Endothelial cell of umbilical vein (primary cell): Measurements from ENCODE around the gene MRPS35. TPM values are rescaled to one million over a fixed set of nuclear protein-coding genes. Genes with fewer than 3 reads are reported as not detected.

Source experiments
- BruUV-seq: library from RNA; stranded (reverse); fragments of 400-500 nt; replicated peaks from 2 replicates; lab custom pipeline; 2021; lab: Mats Ljungman, UMichigan
- CTCF ChIA-PET: fragments of 300-600, 350-600 bp; sonication (Branson Sonifier 250); formaldehyde crosslinking; loops from one replicate; lab custom pipeline; 2021; ENCODE audit warnings: antibody characterized with exemption, inconsistent platforms; lab: Charles Lee
- POLR2A ChIA-PET: fragments of 300-600, 350-600 bp; sonication (Branson Sonifier 250); formaldehyde crosslinking; loops from one replicate; lab custom pipeline; 2021; ENCODE audit warnings: antibody characterized with exemption, inconsistent platforms; lab: Charles Lee
- DNase-seq: peaks from one replicate; pipeline ENCODE4 v3.0.0-alpha.2; 2011; ENCODE audit warnings: low read depth, low spot score
- FAIRE-seq: peaks from 2 replicates; lab custom pipeline; 2011; peaks lifted over from hg19 to GRCh38; lab: Jason Lieb, UNC
- H2AFZ ChIP-seq: 2 replicates; pipeline ENCODE4 v1.6.0; 2012; ENCODE audit warnings: low read depth, low read length, control low read depth, inconsistent platforms
- H3K27ac ChIP-seq: 2 replicates; pipeline ENCODE4 v1.5.1; 2011; ENCODE audit warnings: low read depth, mild to moderate bottlenecking, control low read depth, low read length, moderate library complexity; ENCODE audit not compliant: insufficient read depth
- H3K27me3 ChIP-seq, 2 experiments: 2 replicates each; pipeline versions ENCODE4 v1.6.0 to v1.6.1; 2011; ENCODE audit warnings: low read length in 2 of 2, mixed read lengths in 1 of 2; ENCODE audit not compliant: control insufficient read depth in 2 of 2, insufficient read depth in 2 of 2
- H3K36me3 ChIP-seq, 2 experiments: 2 replicates in 1 of 2; 3 replicates in 1 of 2; pipeline ENCODE4 v1.5.1; 2011; ENCODE audit warnings: low read length in 2 of 2, mild to moderate bottlenecking in 1 of 2, moderate library complexity in 1 of 2; ENCODE audit not compliant: control insufficient read depth in 2 of 2, insufficient read depth in 2 of 2; ENCODE audit errors: extremely low read depth in 1 of 2
- H3K4me1 ChIP-seq: 3 replicates; pipeline ENCODE4 v1.5.1; 2011; ENCODE audit warnings: mild to moderate bottlenecking, low read length; ENCODE audit not compliant: control insufficient read depth, insufficient read depth; ENCODE audit errors: extremely low read depth
- H3K4me2 ChIP-seq: 2 replicates; pipeline ENCODE4 v1.6.1; 2011; ENCODE audit warnings: low read length, control low read depth, mixed read lengths; ENCODE audit not compliant: insufficient read depth
- H3K4me3 ChIP-seq, 3 experiments: fragments of 200-600 bp in 1 of 3; sonication (generic), shearing (Covaris generic) in 1 of 3; replicated peaks in 1 of 3; 2 replicates each; pipeline ENCODE4 v1.5.1; 2011 to 2016; ENCODE audit warnings: control low read depth in 3 of 3, low read length in 3 of 3, mild to moderate bottlenecking in 2 of 3, inconsistent platforms in 1 of 3, low read depth in 1 of 3, moderate library complexity in 1 of 3; ENCODE audit not compliant: insufficient read depth in 1 of 3
- H3K79me2 ChIP-seq: 2 replicates; pipeline ENCODE4 v1.6.0; 2012; ENCODE audit warnings: low read length, inconsistent platforms; ENCODE audit not compliant: control insufficient read depth, insufficient read depth
- H3K9ac ChIP-seq: replicated peaks from 2 replicates; pipeline ENCODE3; 2011; ENCODE audit warnings: low read length, control low read depth; ENCODE audit not compliant: insufficient read depth; ENCODE audit errors: extremely low read depth
- H3K9me1 ChIP-seq: replicated peaks from 3 replicates; pipeline ENCODE4 v1.6.0; 2011; ENCODE audit warnings: mild to moderate bottlenecking, low read length; ENCODE audit not compliant: control insufficient read depth, insufficient read depth; ENCODE audit errors: extremely low read depth
- H3K9me3 ChIP-seq: replicated peaks from 2 replicates; pipeline ENCODE4 v1.5.1; 2012; ENCODE audit warnings: low read length, inconsistent platforms; ENCODE audit not compliant: control insufficient read depth, insufficient read depth
- H4K20me1 ChIP-seq: replicated peaks from 2 replicates; pipeline ENCODE3; 2011; ENCODE audit warnings: mild to moderate bottlenecking, low read length; ENCODE audit not compliant: control insufficient read depth, insufficient read depth; ENCODE audit errors: extremely low read depth
- CTCF ChIP-seq, 2 donors: IDR thresholded peaks; 1 replicate in 1 of 2; 2 replicates in 1 of 2; pipeline ENCODE4 v1.5.1; 2011; ENCODE audit warnings: low read length in 2 of 2, mild to moderate bottlenecking in 2 of 2, moderate library complexity in 2 of 2, control low read depth in 1 of 2, inconsistent platforms in 1 of 2, low read depth in 1 of 2; ENCODE audit not compliant: insufficient read depth in 1 of 2; ENCODE audit errors: extremely low read depth in 1 of 2
- EZH2 ChIP-seq: IDR thresholded peaks from 2 replicates; pipeline ENCODE4 v1.6.1; 2012; ENCODE audit warnings: borderline replicate concordance, low read depth, mild to moderate bottlenecking, moderate library complexity, low read length, inconsistent platforms; ENCODE audit not compliant: severe bottlenecking
- FOS ChIP-seq: IDR thresholded peaks from 2 replicates; pipeline ENCODE4 v1.6.1; 2011; ENCODE audit warnings: mild to moderate bottlenecking, low read length, moderate library complexity, borderline replicate concordance; ENCODE audit not compliant: insufficient read depth
- GATA2 ChIP-seq: IDR thresholded peaks from 2 replicates; pipeline ENCODE4 v1.7.0; 2011; ENCODE audit warnings: low read depth, mild to moderate bottlenecking, moderate library complexity, mixed read lengths, low read length; ENCODE audit not compliant: insufficient read length, insufficient read depth
- JUN ChIP-seq: IDR thresholded peaks from 2 replicates; pipeline ENCODE4 v1.6.1; 2011; ENCODE audit warnings: borderline replicate concordance, low read depth; ENCODE audit not compliant: insufficient read length, insufficient read depth
- MAX ChIP-seq: IDR thresholded peaks from 2 replicates; pipeline ENCODE4 v1.6.1; 2011; ENCODE audit not compliant: insufficient read depth, insufficient read length
- MYC ChIP-seq: IDR thresholded peaks from one replicate; pipeline ENCODE4 v1.6.1; 2011; ENCODE audit warnings: mild to moderate bottlenecking, low read depth, low read length
- POLR2A ChIP-seq: IDR thresholded peaks from 2 replicates; pipeline ENCODE4 v1.6.1; 2012; ENCODE audit warnings: low read depth, mild to moderate bottlenecking, control low read depth, low read length
- POLR2AphosphoS5 ChIP-seq: IDR thresholded peaks from 2 replicates; pipeline ENCODE4 v1.6.1; 2012; ENCODE audit warnings: low read depth, mild to moderate bottlenecking, control low read depth, low read length, moderate library complexity; ENCODE audit not compliant: insufficient read depth
- dilution Hi-C: fragments of 300-500 bp; cut with MboI; formaldehyde crosslinking; loops from one replicate; pipeline ENCODE4 v1.15.0; 2019; ENCODE audit warnings: low sequenced_read_pairs; ENCODE audit not compliant: extremely low pct_ligation_motif_present
- intact Hi-C: fragments of 100-400 bp; cut with micrococcal nuclease; formaldehyde crosslinking; loops from one replicate; pipeline ENCODE4 v1.10.0; 2022
- polyA plus RNA-seq, 4 experiments: library from polyadenylated mRNA; depleted of rRNA in 3 of 4; stranded (reverse) in 3 of 4; unstranded in 1 of 4; fragments of >200 nt; gene quantifications; 2 replicates each; pipeline versions ENCODE4 v1.2.1 to v1.2.3, GENCODE V29; 2011 to 2012; ENCODE audit warnings: missing spikeins in 1 of 4
- total RNA-seq: library from RNA; stranded (reverse); gene quantifications from 2 replicates; pipeline ENCODE4 v1.2.3, GENCODE V29; 2021

The MRPS35 gene
- total and polyA plus RNA-seq, 2 donors (not counting 3 experiments of a cell fraction or from before 2014, with no cell fraction given): 22.7 to 38.6 TPM

- Histone ChIP-seq H3K9me3 (no peaks in the 10 kb centered on the region), H3K79me2 (peaks cover 31% of the 10 kb centered on the region), H3K36me3 (no peaks in the 10 kb centered on the region), H3K27me3 (no peaks in the 10 kb centered on the region), H4K20me1 (no peaks in the 10 kb centered on the region), H3K4me3 (peak overlapping the region; percentile 18 to 48 (median 43)), H3K4me2 (peak overlapping the region; percentile 60), H2AFZ (peak overlapping the region; percentile 74), H3K9ac (peak overlapping the region; percentile 78), H3K27ac (peak overlapping the region; percentile 64), H3K4me1 (peaks cover 22% of the 10 kb centered on the region), H3K9me1 (no peaks in the 10 kb centered on the region)
- CTCF ChIA-PET: interaction anchor here (1.0 to 2.4 kb wide), 8 partner anchors 9 to 392 kb away, joined by 3 to 20 read pairs (median 6); no protein-coding TSS in a partner anchor
- DNase-seq (peak; percentile 25), FAIRE-seq (peak; percentile 21)
- POLR2A ChIA-PET: no interaction called here
- intact Hi-C loops (no loop called here), dilution Hi-C loops (no loop called here)
- no TSS peak for BruUV-seq
- TF ChIP-seq POLR2A: no peak
- no peak for TF ChIP-seq CTCF (IDR thresholded peaks at IDR 0.05; ENCODE audit: extremely low read depth in 1 of 2, insufficient read depth in 1 of 2, low read depth in 1 of 2, low read length in 2 of 2)
- no peak for TF ChIP-seq POLR2AphosphoS5
- no peak for TF ChIP-seq MAX
- TF ChIP-seq MYC: no peak
- TF ChIP-seq GATA2: no peak
- no peak for TF ChIP-seq EZH2
- no peak for TF ChIP-seq FOS
- no peak for TF ChIP-seq JUN
Observed at GRCh38 chr12:27779416-27779919, 68.8 kb downstream of the MRPS35 start.
